Loucy (cell line): ENCODE results near the gene SCAPER.
"Not testable (repeated sequence)": the region's sequence is repeated elsewhere in the genome, so short reads cannot be mapped to it uniquely, and the experiment has no call there.

Experiments used
- H2AFZ ChIP-seq: fragments of 200-600 bp; sonication (generic); 2 replicates; pipeline ENCODE4 v1.6.0; 2016; ENCODE audit warnings: antibody characterized with exemption, mild to moderate bottlenecking, low read length, moderate library complexity
- H3F3A ChIP-seq: fragments of 200-600 bp; 2 replicates; pipeline ENCODE4 v1.6.0; 2016; ENCODE audit warnings: antibody characterized with exemption, low read depth, mild to moderate bottlenecking
- H3K27me3 ChIP-seq: fragments of 200-600 bp; sonication (generic); 2 replicates; pipeline ENCODE4 v1.6.1; 2014; ENCODE audit warnings: low read length, mild to moderate bottlenecking; ENCODE audit not compliant: insufficient read depth, poor library complexity, severe bottlenecking
- H3K36me3 ChIP-seq: fragments of 200-600 bp; sonication (generic); 2 replicates; pipeline ENCODE4 v1.6.1; 2016; ENCODE audit warnings: low read length; ENCODE audit not compliant: insufficient read depth
- H3K4me1 ChIP-seq: fragments of 200-600 bp; sonication (generic); 2 replicates; pipeline ENCODE4 v1.5.1; 2014; ENCODE audit warnings: low read length, mild to moderate bottlenecking; ENCODE audit not compliant: insufficient read depth, poor library complexity, severe bottlenecking
- H3K4me2 ChIP-seq: fragments of 200-600 bp; sonication (generic); 2 replicates; pipeline ENCODE4 v1.6.0; 2014; ENCODE audit warnings: antibody characterized with exemption, low read length, low read depth, mild to moderate bottlenecking; ENCODE audit not compliant: poor library complexity, severe bottlenecking
- H3K4me3 ChIP-seq: fragments of 200-600 bp; sonication (generic); 2 replicates; pipeline ENCODE4 v1.5.1; 2014; ENCODE audit warnings: low read length, mild to moderate bottlenecking, mixed read lengths; ENCODE audit not compliant: poor library complexity, severe bottlenecking
- H3K79me2 ChIP-seq: fragments of 200-600 bp; sonication (generic); 2 replicates; pipeline ENCODE4 v1.6.1; 2014; ENCODE audit warnings: low read length; ENCODE audit not compliant: insufficient read depth
- H3K9ac ChIP-seq: fragments of 200-600 bp; sonication (generic); 2 replicates; pipeline ENCODE4 v1.6.0; 2014; ENCODE audit warnings: mild to moderate bottlenecking, low read depth, low read length, moderate library complexity; ENCODE audit not compliant: poor library complexity, severe bottlenecking
- H3K9me2 ChIP-seq: fragments of 200-600 bp; sonication (generic); replicated peaks from 2 replicates; pipeline ENCODE4 v1.6.1; 2016; ENCODE audit warnings: low read depth, low read length, mixed read lengths
- H3K9me3 ChIP-seq: fragments of 200-600 bp; sonication (generic); 2 replicates; pipeline ENCODE4 v1.6.1; 2014; ENCODE audit warnings: mild to moderate bottlenecking, antibody characterized with exemption, low read length, low read depth; ENCODE audit not compliant: insufficient read depth
- H4K20me1 ChIP-seq: fragments of 200-600 bp; sonication (generic); 2 replicates; pipeline ENCODE4 v1.6.0; 2014; ENCODE audit warnings: antibody characterized with exemption, low read length, mild to moderate bottlenecking; ENCODE audit not compliant: insufficient read depth, poor library complexity, severe bottlenecking
- EZH2phosphoT487 ChIP-seq: fragments of 200-600 bp; IDR thresholded peaks from 2 replicates; pipeline ENCODE4 v1.6.1; 2018; ENCODE audit warnings: antibody characterized with exemption, mild to moderate bottlenecking, moderate library complexity, borderline replicate concordance
- TF ChIP-seq, protein P1 (sequence below): fragments of 200-600 bp; sonication (generic); conservative IDR thresholded peaks from 2 replicates; pipeline ENCODE4 v1.5.1; 2014; ENCODE audit warnings: mild to moderate bottlenecking, antibody characterized with exemption, low read length

SCAPER gene

DNA sequence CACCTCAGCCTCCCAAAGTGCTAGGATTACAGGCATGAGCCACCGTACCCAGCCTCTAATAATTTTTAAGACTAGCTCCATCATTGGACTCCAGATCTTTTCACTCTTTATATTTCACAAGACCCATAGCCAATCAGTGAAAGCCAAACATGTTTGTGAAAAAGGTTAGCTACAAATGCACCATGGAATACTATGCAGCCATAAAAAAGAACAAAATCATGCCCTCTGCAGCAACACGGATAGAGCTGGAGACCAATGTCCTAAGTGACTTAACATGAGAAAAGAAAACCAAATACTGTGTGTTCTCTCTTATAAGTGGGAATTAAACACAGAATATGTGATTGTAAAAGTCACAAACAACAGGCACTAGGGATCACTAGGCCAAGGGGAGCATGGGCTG lies 3.2 kb downstream of the SCAPER start:
- H3K9me2 ChIP-seq = no peaks in the 10 kb centered on the region
- H3F3A ChIP-seq = no peaks in the 10 kb centered on the region
- H3K27me3 ChIP-seq = no peaks in the 10 kb centered on the region
- TF ChIP-seq EZH2phosphoT487 = no peak
- TF ChIP-seq, protein P1, sequence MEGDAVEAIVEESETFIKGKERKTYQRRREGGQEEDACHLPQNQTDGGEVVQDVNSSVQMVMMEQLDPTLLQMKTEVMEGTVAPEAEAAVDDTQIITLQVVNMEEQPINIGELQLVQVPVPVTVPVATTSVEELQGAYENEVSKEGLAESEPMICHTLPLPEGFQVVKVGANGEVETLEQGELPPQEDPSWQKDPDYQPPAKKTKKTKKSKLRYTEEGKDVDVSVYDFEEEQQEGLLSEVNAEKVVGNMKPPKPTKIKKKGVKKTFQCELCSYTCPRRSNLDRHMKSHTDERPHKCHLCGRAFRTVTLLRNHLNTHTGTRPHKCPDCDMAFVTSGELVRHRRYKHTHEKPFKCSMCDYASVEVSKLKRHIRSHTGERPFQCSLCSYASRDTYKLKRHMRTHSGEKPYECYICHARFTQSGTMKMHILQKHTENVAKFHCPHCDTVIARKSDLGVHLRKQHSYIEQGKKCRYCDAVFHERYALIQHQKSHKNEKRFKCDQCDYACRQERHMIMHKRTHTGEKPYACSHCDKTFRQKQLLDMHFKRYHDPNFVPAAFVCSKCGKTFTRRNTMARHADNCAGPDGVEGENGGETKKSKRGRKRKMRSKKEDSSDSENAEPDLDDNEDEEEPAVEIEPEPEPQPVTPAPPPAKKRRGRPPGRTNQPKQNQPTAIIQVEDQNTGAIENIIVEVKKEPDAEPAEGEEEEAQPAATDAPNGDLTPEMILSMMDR = no peak
- H3K79me2 ChIP-seq = peaks cover 16% of the 10 kb centered on the region; the same call in 1 of the 2 replicates
- H2AFZ ChIP-seq = no peak overlapping the region
- no peak overlapping the region for H3K9ac ChIP-seq
- peaks cover 24% of the 10 kb centered on the region for H3K4me1 ChIP-seq
- H3K36me3 ChIP-seq = no peaks in the 10 kb centered on the region
- H3K9me3 ChIP-seq = no peaks in the 10 kb centered on the region
- H3K4me3 ChIP-seq = no peak overlapping the region
- H4K20me1 ChIP-seq = peaks cover 4% of the 10 kb centered on the region
- no peak overlapping the region for H3K4me2 ChIP-seq

DNA sequence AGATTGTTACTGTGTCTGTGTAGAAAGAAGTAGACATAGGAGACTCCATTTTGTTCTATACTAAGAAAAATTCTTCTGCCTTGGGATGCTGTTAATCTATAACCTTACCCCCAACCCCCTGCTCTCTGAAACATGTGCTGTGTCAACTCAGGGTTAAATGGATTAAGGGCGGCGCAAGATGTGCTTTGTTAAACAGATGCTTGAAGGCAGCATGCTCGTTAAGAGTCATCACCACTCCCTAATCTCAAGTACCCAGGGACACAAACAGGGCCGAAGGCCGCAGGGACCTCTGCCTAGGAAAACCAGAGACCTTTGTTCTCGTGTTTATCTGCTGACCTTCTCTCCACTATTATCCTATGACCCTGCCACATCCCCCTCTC lies 5.2 kb downstream of the SCAPER start:
- H2AFZ ChIP-seq, H3K9me2 ChIP-seq, H3K36me3 ChIP-seq, H3K9ac ChIP-seq, H3K27me3 ChIP-seq, H3F3A ChIP-seq, H3K9me3 ChIP-seq, H4K20me1 ChIP-seq, H3K4me2 ChIP-seq, H3K4me3 ChIP-seq: not testable (repeated sequence)
- Histone ChIP-seq H3K4me1 (peaks cover 18% of the 10 kb centered on the region), H3K79me2 (peaks cover 16% of the 10 kb centered on the region; the same call in 1 of the 2 replicates)

DNA sequence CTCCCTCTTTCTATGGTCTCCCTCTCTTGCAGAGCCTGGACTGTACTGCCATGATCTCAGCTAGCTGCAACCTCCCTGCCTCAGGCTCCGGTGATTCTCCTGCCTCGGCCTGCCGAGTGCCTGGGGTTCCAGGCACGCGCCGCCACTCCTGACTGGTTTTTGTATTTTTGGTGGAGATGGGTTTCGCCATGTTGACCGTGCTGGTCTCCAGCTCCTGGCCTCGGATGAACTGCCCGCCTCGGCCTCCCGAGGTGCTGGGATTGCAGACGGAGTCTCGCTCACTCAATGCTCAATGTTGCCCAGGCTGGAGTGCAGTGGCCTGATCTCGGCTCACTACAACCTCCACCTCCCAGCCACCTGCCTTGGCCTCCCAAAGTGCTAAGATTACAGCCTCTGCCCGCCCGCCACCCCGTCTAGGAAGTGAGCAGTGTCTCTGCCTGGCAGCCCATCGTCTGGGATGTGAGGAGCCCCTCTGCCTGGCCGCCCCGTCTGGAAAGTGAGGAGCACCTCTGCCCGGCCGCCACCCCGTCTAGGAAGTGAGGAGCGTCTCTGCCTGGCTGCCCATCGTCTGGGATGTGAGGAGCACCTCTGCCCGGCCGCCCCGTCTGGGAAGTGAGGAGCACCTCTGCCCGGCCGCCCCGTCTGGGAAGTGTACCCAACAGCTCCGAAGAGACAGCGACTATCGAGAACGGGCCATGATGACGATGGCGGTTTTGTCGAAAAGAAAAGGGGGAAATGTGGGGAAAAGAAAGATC lies 5.8 kb downstream of the SCAPER start:
- not testable (repeated sequence) for H3K4me3 ChIP-seq, H3K9ac ChIP-seq, H3K36me3 ChIP-seq, H2AFZ ChIP-seq, H3K9me2 ChIP-seq, H3K4me2 ChIP-seq, H4K20me1 ChIP-seq, H3F3A ChIP-seq, H3K27me3 ChIP-seq, H3K9me3 ChIP-seq
- peaks cover 14% of the 10 kb centered on the region for H3K4me1 ChIP-seq
- H3K79me2 ChIP-seq = peaks cover 11% of the 10 kb centered on the region; the same call in 1 of the 2 replicates

DNA sequence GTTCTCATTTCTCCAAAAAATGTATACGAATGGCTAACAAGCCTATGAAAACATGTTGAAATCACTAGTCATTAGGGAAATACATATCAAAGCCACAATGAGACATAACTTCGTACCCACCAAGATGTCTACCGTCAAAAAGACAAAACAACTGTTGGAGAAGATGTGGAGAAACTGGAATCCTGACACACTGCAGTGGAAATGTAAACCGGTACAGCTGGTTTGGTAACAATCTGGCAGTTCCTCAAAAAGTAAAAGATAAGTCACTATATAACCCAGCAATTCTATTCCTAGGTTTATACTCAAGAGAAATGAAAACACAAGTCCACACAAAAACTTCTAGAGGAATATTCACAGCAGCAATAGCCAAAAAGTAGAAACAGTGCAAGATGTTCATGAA lies 7.0 kb downstream of the SCAPER start:
- TF ChIP-seq EZH2phosphoT487 = no peak
- TF ChIP-seq, protein P1 = no peak
- H3K27me3 ChIP-seq = no peaks in the 10 kb centered on the region
- no peak overlapping the region for H3K4me3 ChIP-seq
- peaks cover 11% of the 10 kb centered on the region; the same call in 1 of the 2 replicates for H3K79me2 ChIP-seq
- H3K36me3 ChIP-seq = no peaks in the 10 kb centered on the region
- peaks cover 2% of the 10 kb centered on the region for H4K20me1 ChIP-seq
- no peak overlapping the region for H3K9ac ChIP-seq
- no peaks in the 10 kb centered on the region for H3K9me3 ChIP-seq
- H3K4me2 ChIP-seq = no peak overlapping the region
- no peaks in the 10 kb centered on the region for H3K9me2 ChIP-seq
- no peak overlapping the region for H2AFZ ChIP-seq
- no peaks in the 10 kb centered on the region for H3F3A ChIP-seq
- peaks cover 2% of the 10 kb centered on the region for H3K4me1 ChIP-seq
